HEK293 (cell line): ENCODE measurements around the gene CAMK2G.

Experiments
- CTCF ChIA-PET: fragments of 350-600 bp; formaldehyde crosslinking; extraction: SDS; loops from one replicate; lab custom pipeline; 2021; ENCODE audit warnings: antibody characterized with exemption; lab: Yijun Ruan, JAX
- POLR2A ChIA-PET: fragments of 300-600 bp; formaldehyde crosslinking; extraction: SDS; loops from one replicate; lab custom pipeline; 2020; ENCODE audit warnings: antibody characterized with exemption, inconsistent platforms; lab: Yijun Ruan, JAX
- H3K27ac ChIP-seq: fragments of 200-500 bp; sonication (Bioruptor generic); 2 replicates; pipeline ENCODE4 v1.5.1; 2014; ENCODE audit warnings: low read depth, low read length, control low read depth, inconsistent platforms; ENCODE audit errors: extremely low read depth
- H3K36me3 ChIP-seq, 2 experiments: fragments of 200-500 bp in 1 of 2; sonication (Bioruptor generic) in 1 of 2; 1 replicate in 1 of 2; 2 replicates in 1 of 2; pipeline ENCODE4 v1.5.1; 2014 to 2017; ENCODE audit warnings: inconsistent platforms in 2 of 2, low read length in 2 of 2; ENCODE audit not compliant: control insufficient read depth in 2 of 2, insufficient read depth in 1 of 2
- H3K4me1 ChIP-seq: fragments of 200-500 bp; sonication (Bioruptor generic); 2 replicates; pipeline ENCODE4 v1.5.1; 2014; ENCODE audit warnings: mild to moderate bottlenecking, low read length, inconsistent platforms; ENCODE audit not compliant: control insufficient read depth, insufficient read depth
- H3K4me3 ChIP-seq: 2 replicates; pipeline ENCODE4 v1.5.1; 2011; ENCODE audit warnings: low read depth, mild to moderate bottlenecking, control low read depth, low read length, moderate library complexity
- H3K9me3 ChIP-seq: fragments of 200-500 bp; sonication (Bioruptor generic); 2 replicates; pipeline ENCODE4 v1.5.1; 2014; ENCODE audit warnings: low read depth, low read length, inconsistent platforms; ENCODE audit not compliant: control insufficient read depth, insufficient read depth
- IKZF3 ChIP-seq: fragments of 450-650 bp; IDR thresholded peaks from 2 replicates; pipeline ENCODE4 v1.5.0; 2018; ENCODE audit warnings: missing biosample characterization, mild to moderate bottlenecking, missing genetic modification characterization, moderate library complexity
- MEIS1 ChIP-seq: sonication (generic); formaldehyde crosslinking; IDR thresholded peaks from 2 replicates; pipeline ENCODE4 v1.8.1; 2022; ENCODE audit warnings: missing genetic modification reagents, mild to moderate bottlenecking, borderline replicate concordance
- OVOL3 ChIP-seq: fragments of 450-650 bp; formaldehyde crosslinking; IDR thresholded peaks from 2 replicates; pipeline ENCODE4 v1.5.1; 2016; ENCODE audit warnings: missing biosample characterization, missing genetic modification characterization
- PATZ1 ChIP-seq: fragments of 450-650 bp; formaldehyde crosslinking; IDR thresholded peaks from 2 replicates; pipeline ENCODE4 v1.5.1; 2016; ENCODE audit warnings: missing biosample characterization, missing genetic modification characterization
- PRDM1 ChIP-seq: fragments of 450-650 bp; formaldehyde crosslinking; IDR thresholded peaks from 2 replicates; pipeline ENCODE4; 2016; ENCODE audit warnings: missing biosample characterization, missing genetic modification characterization
- SCRT1 ChIP-seq: fragments of 450-650 bp; formaldehyde crosslinking; IDR thresholded peaks from 2 replicates; pipeline ENCODE4 v1.5.1; 2016; ENCODE audit warnings: missing biosample characterization, missing genetic modification characterization, borderline replicate concordance
- SP3 ChIP-seq: fragments of 450-650 bp; formaldehyde crosslinking; IDR thresholded peaks from 2 replicates; pipeline ENCODE4 v1.5.1; 2016; ENCODE audit warnings: missing biosample characterization, missing genetic modification characterization
- ZBTB1 ChIP-seq: fragments of 450-650 bp; formaldehyde crosslinking; IDR thresholded peaks from 2 replicates; pipeline ENCODE4 v1.5.1; 2016; ENCODE audit warnings: missing biosample characterization, missing genetic modification characterization
- ZNF10 ChIP-seq: fragments of 450-650 bp; formaldehyde crosslinking; IDR thresholded peaks from 2 replicates; pipeline ENCODE4 v1.5.1; 2017; ENCODE audit warnings: missing biosample characterization, missing genetic modification characterization
- ZNF121 ChIP-seq: fragments of 450-650 bp; formaldehyde crosslinking; IDR thresholded peaks from 2 replicates; pipeline ENCODE4 v1.5.1; 2016; ENCODE audit warnings: missing biosample characterization, missing genetic modification characterization
- ZNF138 ChIP-seq: fragments of 450-650 bp; formaldehyde crosslinking; IDR thresholded peaks from 2 replicates; pipeline ENCODE4 v1.5.1; 2016; ENCODE audit warnings: missing biosample characterization, missing genetic modification characterization, borderline replicate concordance
- ZNF214 ChIP-seq: fragments of 450-650 bp; formaldehyde crosslinking; IDR thresholded peaks from 2 replicates; pipeline ENCODE4 v1.5.1; 2017; ENCODE audit warnings: missing biosample characterization, mild to moderate bottlenecking, missing genetic modification characterization, borderline replicate concordance
- ZNF23 ChIP-seq: fragments of 450-650 bp; formaldehyde crosslinking; IDR thresholded peaks from 2 replicates; pipeline ENCODE4 v1.5.1; 2016; ENCODE audit warnings: missing biosample characterization, missing genetic modification characterization, borderline replicate concordance
- ZNF239 ChIP-seq: fragments of 450-650 bp; formaldehyde crosslinking; IDR thresholded peaks from 2 replicates; pipeline ENCODE4 v1.5.1; 2016; ENCODE audit warnings: missing biosample characterization, missing genetic modification characterization
- ZNF266 ChIP-seq: fragments of 450-650 bp; formaldehyde crosslinking; IDR thresholded peaks from 2 replicates; pipeline ENCODE4 v1.5.1; 2016; ENCODE audit warnings: missing biosample characterization, missing genetic modification characterization, low read depth
- ZNF362 ChIP-seq: fragments of 450-650 bp; formaldehyde crosslinking; IDR thresholded peaks from 2 replicates; pipeline ENCODE4 v1.5.1; 2016; ENCODE audit warnings: missing biosample characterization, missing genetic modification characterization
- ZNF394 ChIP-seq: fragments of 450-650 bp; formaldehyde crosslinking; IDR thresholded peaks from 2 replicates; pipeline ENCODE4 v1.5.1; 2016; ENCODE audit warnings: missing biosample characterization, missing genetic modification characterization, mild to moderate bottlenecking, moderate library complexity, borderline replicate concordance
- ZNF548 ChIP-seq: fragments of 450-650 bp; formaldehyde crosslinking; IDR thresholded peaks from 2 replicates; pipeline ENCODE4 v1.5.1; 2016; ENCODE audit warnings: missing biosample characterization, missing genetic modification characterization
- ZNF561 ChIP-seq: fragments of 450-650 bp; IDR thresholded peaks from 2 replicates; pipeline ENCODE4 v1.5.1; 2018; ENCODE audit warnings: missing biosample characterization, missing genetic modification characterization, borderline replicate concordance
- ZNF623 ChIP-seq: fragments of 450-650 bp; formaldehyde crosslinking; IDR thresholded peaks from 2 replicates; pipeline ENCODE4 v1.5.1; 2016; ENCODE audit warnings: missing biosample characterization, missing genetic modification characterization
- ZNF664 ChIP-seq: fragments of 450-650 bp; formaldehyde crosslinking; IDR thresholded peaks from 2 replicates; pipeline ENCODE4 v1.5.1; 2016; ENCODE audit warnings: missing biosample characterization, missing genetic modification characterization
- TF ChIP-seq, protein P1 (sequence below): fragments of 450-650 bp; formaldehyde crosslinking; conservative IDR thresholded peaks from 2 replicates; pipeline ENCODE4 v1.5.1; 2016; ENCODE audit warnings: low read depth, missing biosample characterization, missing genetic modification characterization
- TF ChIP-seq, protein P2 (sequence below): fragments of 450-650 bp; formaldehyde crosslinking; IDR thresholded peaks from 2 replicates; pipeline ENCODE4 v1.5.1; 2016; ENCODE audit warnings: missing biosample characterization, missing genetic modification characterization

CAMK2G gene

GRCh38 chr10:73881221-73881919 is 7.0 kb upstream of the CAMK2G start:
- CTCF ChIA-PET: interaction anchor here (0.7 to 11.0 kb wide), 8 partner anchors 18 to 241 kb away, joined by 3 to 267 read pairs (median 17); no protein-coding TSS in a partner anchor
- TF ChIP-seq ZNF23 (tag by site-specific recombination): no peak
- TF ChIP-seq ZNF623: peak; percentile 48
- no peak for TF ChIP-seq MEIS1
- no peak for TF ChIP-seq ZNF239
- TF ChIP-seq ZNF664 (tag by site-specific recombination): peak; percentile 69; the same call in 1 of the 2 replicates
- H3K4me3 ChIP-seq: no peak overlapping the region
- H3K9me3 ChIP-seq: no peaks in the 10 kb centered on the region
- POLR2A ChIA-PET: interaction anchor here (1.1 kb wide), 1 partner anchor 84 kb away, joined by 3 read pairs; no protein-coding TSS in a partner anchor
- H3K36me3 ChIP-seq: no peaks in the 10 kb centered on the region
- no peaks in the 10 kb centered on the region for H3K4me1 ChIP-seq
- H3K27ac ChIP-seq: no peak overlapping the region

DNA sequence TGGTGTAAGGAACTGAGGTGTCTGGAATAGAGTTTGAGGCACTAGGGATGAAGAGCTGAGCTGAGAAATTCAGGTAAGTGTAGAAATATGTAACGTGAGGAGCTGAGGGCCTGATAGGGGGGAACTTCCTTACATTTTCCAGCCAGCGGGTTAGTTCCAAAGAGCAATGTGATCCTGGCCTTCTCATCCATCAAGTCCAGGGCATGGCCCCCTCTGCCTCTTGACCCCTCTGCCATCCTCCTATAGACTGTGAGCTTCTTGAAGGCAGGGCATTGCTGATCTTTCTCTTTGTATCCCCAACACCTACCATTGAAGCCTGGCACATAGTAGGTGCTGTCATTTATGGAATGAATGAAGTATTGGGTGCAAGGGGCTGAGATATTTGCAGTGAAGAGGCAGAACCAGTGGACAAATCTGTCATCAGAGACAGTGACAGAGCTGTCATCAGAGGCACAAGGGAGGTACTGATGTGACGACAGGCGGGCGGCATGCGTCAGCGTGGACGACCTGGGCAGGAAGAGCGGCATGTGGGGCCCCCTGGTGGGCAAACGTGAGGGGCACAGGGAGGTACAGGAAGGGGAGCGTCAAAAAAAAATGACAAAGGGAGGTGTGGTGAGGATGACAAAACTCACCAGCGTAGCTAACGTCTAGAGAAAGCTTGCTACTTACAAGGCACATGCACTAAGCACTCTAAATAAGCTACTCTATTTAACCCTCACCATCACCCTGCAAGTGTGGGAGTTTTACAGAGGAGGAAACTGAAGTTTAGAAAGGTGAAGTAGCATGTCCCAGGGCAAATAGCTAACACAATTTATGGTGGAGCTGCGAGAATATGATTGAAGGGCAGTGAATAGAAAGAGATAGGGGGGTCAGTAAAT is 5.2 kb upstream of the CAMK2G start:
- Histone ChIP-seq H3K9me3 (no peaks in the 10 kb centered on the region), H3K36me3 (no peaks in the 10 kb centered on the region), H3K4me1 (no peaks in the 10 kb centered on the region), H3K27ac (no peak overlapping the region), H3K4me3 (no peak overlapping the region)
- ChIA-PET POLR2A (interaction anchor here (0.5 to 1.8 kb wide), 3 partner anchors 14 to 100 kb away, joined by 3 to 9 read pairs (median 3); no protein-coding TSS in a partner anchor), CTCF (interaction anchor here (0.6 to 11.0 kb wide), 75 partner anchors 9 to 1533 kb away, joined by 3 to 267 read pairs (median 4); partner anchors contain the start of gene CHCHD1)
- TF ChIP-seq, protein P1, sequence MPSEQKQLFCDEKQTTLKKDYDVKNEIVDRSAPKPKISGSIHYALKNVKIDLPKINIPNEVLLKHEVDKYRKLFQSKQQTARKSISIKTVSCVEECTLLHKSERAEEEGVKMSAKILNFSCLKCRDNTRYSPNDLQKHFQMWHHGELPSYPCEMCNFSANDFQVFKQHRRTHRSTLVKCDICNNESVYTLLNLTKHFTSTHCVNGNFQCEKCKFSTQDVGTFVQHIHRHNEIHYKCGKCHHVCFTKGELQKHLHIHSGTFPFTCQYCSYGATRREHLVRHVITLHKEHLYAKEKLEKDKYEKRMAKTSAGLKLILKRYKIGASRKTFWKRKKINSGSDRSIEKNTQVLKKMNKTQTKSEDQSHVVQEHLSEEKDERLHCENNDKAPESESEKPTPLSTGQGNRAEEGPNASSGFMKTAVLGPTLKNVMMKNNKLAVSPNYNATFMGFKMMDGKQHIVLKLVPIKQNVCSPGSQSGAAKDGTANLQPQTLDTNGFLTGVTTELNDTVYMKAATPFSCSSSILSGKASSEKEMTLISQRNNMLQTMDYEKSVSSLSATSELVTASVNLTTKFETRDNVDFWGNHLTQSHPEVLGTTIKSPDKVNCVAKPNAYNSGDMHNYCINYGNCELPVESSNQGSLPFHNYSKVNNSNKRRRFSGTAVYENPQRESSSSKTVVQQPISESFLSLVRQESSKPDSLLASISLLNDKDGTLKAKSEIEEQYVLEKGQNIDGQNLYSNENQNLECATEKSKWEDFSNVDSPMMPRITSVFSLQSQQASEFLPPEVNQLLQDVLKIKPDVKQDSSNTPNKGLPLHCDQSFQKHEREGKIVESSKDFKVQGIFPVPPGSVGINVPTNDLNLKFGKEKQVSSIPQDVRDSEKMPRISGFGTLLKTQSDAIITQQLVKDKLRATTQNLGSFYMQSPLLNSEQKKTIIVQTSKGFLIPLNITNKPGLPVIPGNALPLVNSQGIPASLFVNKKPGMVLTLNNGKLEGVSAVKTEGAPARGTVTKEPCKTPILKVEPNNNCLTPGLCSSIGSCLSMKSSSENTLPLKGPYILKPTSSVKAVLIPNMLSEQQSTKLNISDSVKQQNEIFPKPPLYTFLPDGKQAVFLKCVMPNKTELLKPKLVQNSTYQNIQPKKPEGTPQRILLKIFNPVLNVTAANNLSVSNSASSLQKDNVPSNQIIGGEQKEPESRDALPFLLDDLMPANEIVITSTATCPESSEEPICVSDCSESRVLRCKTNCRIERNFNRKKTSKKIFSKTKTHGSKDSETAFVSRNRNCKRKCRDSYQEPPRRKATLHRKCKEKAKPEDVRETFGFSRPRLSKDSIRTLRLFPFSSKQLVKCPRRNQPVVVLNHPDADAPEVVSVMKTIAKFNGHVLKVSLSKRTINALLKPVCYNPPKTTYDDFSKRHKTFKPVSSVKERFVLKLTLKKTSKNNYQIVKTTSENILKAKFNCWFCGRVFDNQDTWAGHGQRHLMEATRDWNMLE (tag by site-specific recombination): no peak
- no peak for TF ChIP-seq ZNF121 (tag by site-specific recombination)
- no peak for TF ChIP-seq ZNF138
- TF ChIP-seq, protein P2, sequence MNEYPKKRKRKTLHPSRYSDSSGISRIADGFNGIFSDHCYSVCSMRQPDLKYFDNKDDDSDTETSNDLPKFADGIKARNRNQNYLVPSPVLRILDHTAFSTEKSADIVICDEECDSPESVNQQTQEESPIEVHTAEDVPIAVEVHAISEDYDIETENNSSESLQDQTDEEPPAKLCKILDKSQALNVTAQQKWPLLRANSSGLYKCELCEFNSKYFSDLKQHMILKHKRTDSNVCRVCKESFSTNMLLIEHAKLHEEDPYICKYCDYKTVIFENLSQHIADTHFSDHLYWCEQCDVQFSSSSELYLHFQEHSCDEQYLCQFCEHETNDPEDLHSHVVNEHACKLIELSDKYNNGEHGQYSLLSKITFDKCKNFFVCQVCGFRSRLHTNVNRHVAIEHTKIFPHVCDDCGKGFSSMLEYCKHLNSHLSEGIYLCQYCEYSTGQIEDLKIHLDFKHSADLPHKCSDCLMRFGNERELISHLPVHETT: peak; percentile 79; the same call in 1 of the 2 replicates
- peak; percentile 83 for TF ChIP-seq PATZ1
- peak; percentile 75 for TF ChIP-seq ZNF394
- no peak for TF ChIP-seq ZBTB1 (tag by site-specific recombination)
- TF ChIP-seq ZNF10 (tag by site-specific recombination): peak; percentile 14; the same call in 1 of the 2 replicates
- no peak for TF ChIP-seq ZNF214 (tag by site-specific recombination)
- no peak for TF ChIP-seq SCRT1 (tag by site-specific recombination)
- TF ChIP-seq ZNF561 (tag by site-specific recombination): no peak
- TF ChIP-seq ZNF548 (tag by site-specific recombination): no peak
- no peak for TF ChIP-seq ZNF266 (tag by site-specific recombination)
- TF ChIP-seq OVOL3 (tag by site-specific recombination): no peak
- peak; percentile 39; the same call in 1 of the 2 replicates for TF ChIP-seq PRDM1
- TF ChIP-seq ZNF362 (tag by site-specific recombination): peak; percentile 92
- TF ChIP-seq IKZF3 (tag by site-specific recombination): no peak
- TF ChIP-seq SP3 (tag by site-specific recombination): no peak
